ENCODE measurements around the gene B3GALT6. TPM values are rescaled to one million over a fixed set of nuclear protein-coding genes. Genes with fewer than 3 reads are reported as not detected.

B3GALT6 gene
- total RNA-seq, 5 donors from 2014 or later (not counting 1 experiment from before 2014, with no cell fraction given): 10.0 to 30.4 (median 25.1) TPM

- Histone ChIP-seq H3K27ac (ENCODE audit: low read length) (no peak overlapping the region), H3K27me3 (replicated peaks in 1 of 2; ENCODE audit: control insufficient read depth in 2 of 2, extremely low read depth in 1 of 2, insufficient read depth in 2 of 2, low read length in 1 of 2) (no peaks in the 10 kb centered on the region), H3K36me3 (ENCODE audit: control insufficient read depth in 2 of 2, extremely low read depth in 1 of 2, insufficient read depth in 1 of 2, low read length in 1 of 2) (peaks cover 36 to 73% of the 10 kb centered on the region in 2 donors), H3K4me3 (ENCODE audit: control insufficient read depth in 1 of 2, extremely low read depth in 1 of 2, low read length in 1 of 2) (no peak overlapping the region), H3K4me1 (ENCODE audit: control insufficient read depth in 1 of 2, extremely low read depth in 1 of 2, insufficient read depth in 2 of 2, low read length in 2 of 2) (peaks cover 6 to 48% of the 10 kb centered on the region in 2 experiments), H3K9me3 (no peaks in the 10 kb centered on the region)
- ATAC-seq (replicated peaks in 1 of 4): no peak
- CTCF ChIA-PET: no interaction called here
- H3K4me3 Mint-ChIP-seq: no peak overlapping the region
- peaks cover 28 to 36% (median 31%) of the 10 kb centered on the region in 3 donors for H3K4me1 Mint-ChIP-seq
- H3K27ac Mint-ChIP-seq: no peak overlapping the region
- no peak for DNase-seq
- H3K27me3 Mint-ChIP-seq: no peaks in the 10 kb centered on the region
- POLR2A ChIA-PET: no interaction called here
- no peaks in the 10 kb centered on the region for H3K9me3 Mint-ChIP-seq
- 93% methylated on average over 18 of the region's 18 CpGs for WGBS (ENCODE audit: insufficient coverage)
- H3K36me3 Mint-ChIP-seq: peaks cover 29% of the 10 kb centered on the region
Observed at GRCh38 chr1:1225913-1226312, 6.1 kb upstream of the B3GALT6 start.

- Mint-ChIP-seq H3K4me3 (no peak overlapping the region), H3K36me3 (peaks cover 27% of the 10 kb centered on the region), H3K4me1 (peaks cover 31 to 39% (median 34%) of the 10 kb centered on the region in 3 donors), H3K27me3 (no peaks in the 10 kb centered on the region), H3K9me3 (no peaks in the 10 kb centered on the region), H3K27ac (no peak overlapping the region)
- DNase-seq (no peak), ATAC-seq (replicated peaks in 1 of 4) (no peak)
- POLR2A ChIA-PET: no interaction called here
- no peaks in the 10 kb centered on the region for H3K27me3 ChIP-seq (replicated peaks in 1 of 2; ENCODE audit: control insufficient read depth in 2 of 2, extremely low read depth in 1 of 2, insufficient read depth in 2 of 2, low read length in 1 of 2)
- no peak overlapping the region for H3K4me3 ChIP-seq (ENCODE audit: control insufficient read depth in 1 of 2, extremely low read depth in 1 of 2, low read length in 1 of 2)
- CTCF ChIA-PET: no interaction called here
- 91% methylated on average over 27 of the region's 44 CpGs for WGBS (ENCODE audit: insufficient coverage)
- H3K36me3 ChIP-seq (ENCODE audit: control insufficient read depth in 2 of 2, extremely low read depth in 1 of 2, insufficient read depth in 1 of 2, low read length in 1 of 2): peaks cover 36 to 64% of the 10 kb centered on the region in 2 donors
- H3K9me3 ChIP-seq: no peaks in the 10 kb centered on the region
- peaks cover 9 to 46% of the 10 kb centered on the region in 2 experiments for H3K4me1 ChIP-seq (ENCODE audit: control insufficient read depth in 1 of 2, extremely low read depth in 1 of 2, insufficient read depth in 2 of 2, low read length in 2 of 2)
- H3K27ac ChIP-seq (ENCODE audit: low read length): no peak overlapping the region
Observed at GRCh38 chr1:1226566-1227362, 5.3 kb upstream of the B3GALT6 start.

- ChIA-PET CTCF (no interaction called here), POLR2A (no interaction called here)
- no peak overlapping the region for H3K4me3 Mint-ChIP-seq
- no peak for DNase-seq
- peaks cover 35 to 59% of the 10 kb centered on the region in 2 donors for H3K36me3 ChIP-seq (ENCODE audit: control insufficient read depth in 2 of 2, extremely low read depth in 1 of 2, insufficient read depth in 1 of 2, low read length in 1 of 2)
- peaks cover 31 to 39% (median 34%) of the 10 kb centered on the region in 3 donors for H3K4me1 Mint-ChIP-seq
- no peaks in the 10 kb centered on the region for H3K27me3 Mint-ChIP-seq
- no peak for ATAC-seq (replicated peaks in 1 of 4)
- no peak overlapping the region for H3K27ac Mint-ChIP-seq
- 100% methylated on average over 4 of the region's 25 CpGs for WGBS (ENCODE audit: insufficient coverage)
- no peaks in the 10 kb centered on the region for H3K27me3 ChIP-seq (replicated peaks in 1 of 2; ENCODE audit: control insufficient read depth in 2 of 2, extremely low read depth in 1 of 2, insufficient read depth in 2 of 2, low read length in 1 of 2)
- H3K27ac ChIP-seq (ENCODE audit: low read length): no peak overlapping the region
- H3K9me3 ChIP-seq: no peaks in the 10 kb centered on the region
- H3K9me3 Mint-ChIP-seq: no peaks in the 10 kb centered on the region
- no peak overlapping the region for H3K4me3 ChIP-seq (ENCODE audit: control insufficient read depth in 1 of 2, extremely low read depth in 1 of 2, low read length in 1 of 2)
- peaks cover 25% of the 10 kb centered on the region for H3K36me3 Mint-ChIP-seq
- peaks cover 9 to 46% of the 10 kb centered on the region in 2 experiments for H3K4me1 ChIP-seq (ENCODE audit: control insufficient read depth in 1 of 2, extremely low read depth in 1 of 2, insufficient read depth in 2 of 2, low read length in 2 of 2)
Observed at GRCh38 chr1:1227386-1227785, 4.7 kb upstream of the B3GALT6 start.

GRCh38 chr1:1228187-1228586, 3.9 kb upstream of the B3GALT6 start:
- Mint-ChIP-seq H3K36me3 (peaks cover 19% of the 10 kb centered on the region), H3K27ac (no peak overlapping the region), H3K27me3 (no peaks in the 10 kb centered on the region), H3K4me3 (no peak overlapping the region), H3K9me3 (no peaks in the 10 kb centered on the region), H3K4me1 (peaks cover 25 to 33% (median 32%) of the 10 kb centered on the region in 3 donors)
- Histone ChIP-seq H3K4me3 (ENCODE audit: control insufficient read depth in 1 of 2, extremely low read depth in 1 of 2, low read length in 1 of 2) (no peak overlapping the region), H3K9me3 (no peaks in the 10 kb centered on the region), H3K36me3 (ENCODE audit: control insufficient read depth in 2 of 2, extremely low read depth in 1 of 2, insufficient read depth in 1 of 2, low read length in 1 of 2) (peaks cover 30 to 51% of the 10 kb centered on the region in 2 donors), H3K27me3 (replicated peaks in 1 of 2; ENCODE audit: control insufficient read depth in 2 of 2, extremely low read depth in 1 of 2, insufficient read depth in 2 of 2, low read length in 1 of 2) (no peaks in the 10 kb centered on the region), H3K27ac (ENCODE audit: low read length) (no peak overlapping the region), H3K4me1 (ENCODE audit: control insufficient read depth in 1 of 2, extremely low read depth in 1 of 2, insufficient read depth in 2 of 2, low read length in 2 of 2) (peaks cover 13 to 51% of the 10 kb centered on the region in 2 experiments)
- ATAC-seq (replicated peaks in 1 of 4): no peak
- POLR2A ChIA-PET: no interaction called here
- CTCF ChIA-PET: interaction anchor here in 1 of 2 donors (0.6 kb wide), 1 partner anchor 14 kb away, joined by 4 read pairs; no protein-coding TSS in a partner anchor
- DNase-seq: no peak
- 97% methylated on average over 26 of the region's 30 CpGs for WGBS (ENCODE audit: insufficient coverage)

GRCh38 chr1:1228596-1229321, 3.3 kb upstream of the B3GALT6 start:
- no peak for DNase-seq
- Histone ChIP-seq H3K4me1 (ENCODE audit: control insufficient read depth in 1 of 2, extremely low read depth in 1 of 2, insufficient read depth in 2 of 2, low read length in 2 of 2) (peaks cover 19 to 57% of the 10 kb centered on the region in 2 experiments), H3K9me3 (no peaks in the 10 kb centered on the region), H3K27me3 (replicated peaks in 1 of 2; ENCODE audit: control insufficient read depth in 2 of 2, extremely low read depth in 1 of 2, insufficient read depth in 2 of 2, low read length in 1 of 2) (no peaks in the 10 kb centered on the region), H3K27ac (ENCODE audit: low read length) (no peak overlapping the region), H3K36me3 (ENCODE audit: control insufficient read depth in 2 of 2, extremely low read depth in 1 of 2, insufficient read depth in 1 of 2, low read length in 1 of 2) (peaks cover 30 to 46% of the 10 kb centered on the region in 2 donors), H3K4me3 (ENCODE audit: control insufficient read depth in 1 of 2, extremely low read depth in 1 of 2, low read length in 1 of 2) (no peak overlapping the region)
- H3K4me1 Mint-ChIP-seq: peaks cover 28 to 37% (median 36%) of the 10 kb centered on the region in 3 donors
- no peaks in the 10 kb centered on the region for H3K27me3 Mint-ChIP-seq
- no peak for ATAC-seq (replicated peaks in 1 of 4)
- H3K36me3 Mint-ChIP-seq: peaks cover 19% of the 10 kb centered on the region
- POLR2A ChIA-PET: no interaction called here
- WGBS (ENCODE audit: insufficient coverage): 92% methylated on average over 21 of the region's 28 CpGs
- no peak overlapping the region for H3K27ac Mint-ChIP-seq
- CTCF ChIA-PET: interaction anchor here in 1 of 2 donors (0.6 kb wide), 1 partner anchor 13 kb away, joined by 4 read pairs; no protein-coding TSS in a partner anchor
- H3K4me3 Mint-ChIP-seq: no peak overlapping the region
- no peaks in the 10 kb centered on the region for H3K9me3 Mint-ChIP-seq

GRCh38 chr1:1229770-1230169, 2.3 kb upstream of the B3GALT6 start:
- POLR2A ChIA-PET: no interaction called here
- peak overlapping the region in 1 of 2 donors; percentile 36 for H3K27ac Mint-ChIP-seq

More at GRCh38 chr1:1229770-1230169, 2.3 kb upstream of the B3GALT6 start:
- Histone ChIP-seq H3K4me3 (ENCODE audit: control insufficient read depth in 1 of 2, extremely low read depth in 1 of 2, low read length in 1 of 2) (no peak overlapping the region), H3K4me1 (ENCODE audit: control insufficient read depth in 1 of 2, extremely low read depth in 1 of 2, insufficient read depth in 2 of 2, low read length in 2 of 2) (peaks cover 19 to 64% of the 10 kb centered on the region in 2 experiments), H3K36me3 (ENCODE audit: control insufficient read depth in 2 of 2, extremely low read depth in 1 of 2, insufficient read depth in 1 of 2, low read length in 1 of 2) (peaks cover 35 to 38% of the 10 kb centered on the region in 2 donors), H3K27me3 (replicated peaks in 1 of 2; ENCODE audit: control insufficient read depth in 2 of 2, extremely low read depth in 1 of 2, insufficient read depth in 2 of 2, low read length in 1 of 2) (no peaks in the 10 kb centered on the region), H3K27ac (ENCODE audit: low read length) (no peak overlapping the region), H3K9me3 (no peaks in the 10 kb centered on the region)
- CTCF ChIA-PET: no interaction called here
- WGBS (ENCODE audit: insufficient coverage): 86% methylated on average over 18 of the region's 19 CpGs
- Mint-ChIP-seq H3K36me3 (peaks cover 18% of the 10 kb centered on the region), H3K4me1 (peaks cover 33 to 47% (median 44%) of the 10 kb centered on the region in 3 donors), H3K4me3 (peak overlapping the region; percentile 53 to 92 (median 88)), H3K9me3 (no peaks in the 10 kb centered on the region), H3K27me3 (no peaks in the 10 kb centered on the region)
- no peak for DNase-seq
- ATAC-seq (replicated peaks in 1 of 4): no peak

Measured in T-cell (primary cell).